ENCODE results near the gene ZFYVE21.

The ZFYVE21 gene

GRCh38 chr14:103731481-103731880 lies 15.9 kb downstream of the ZFYVE21 start:
- H3K36me3 Mint-ChIP-seq (ENCODE audit: low read depth) = peaks cover 6% of the 10 kb centered on the region
- H3K27me3 Mint-ChIP-seq (ENCODE audit: low read depth) = no peaks in the 10 kb centered on the region

GRCh38 chr14:103731916-103732867 lies 16.6 kb downstream of the ZFYVE21 start:
- Mint-ChIP-seq H3K4me3 (no peak overlapping the region), H3K4me1 (ENCODE audit: low read depth) (no peaks in the 10 kb centered on the region), H3K36me3 (ENCODE audit: low read depth) (peaks cover 6% of the 10 kb centered on the region), H3K27ac (no peak overlapping the region), H3K27me3 (ENCODE audit: low read depth) (no peaks in the 10 kb centered on the region), H3K9me3 (no peaks in the 10 kb centered on the region)
- DNase-seq (ENCODE audit: low spot score) = no peak

More at GRCh38 chr14:103731481-103731880, 15.9 kb downstream of the ZFYVE21 start:
- no peak for DNase-seq (ENCODE audit: low spot score)
- Mint-ChIP-seq H3K4me1 (ENCODE audit: low read depth) (no peaks in the 10 kb centered on the region), H3K27ac (no peak overlapping the region), H3K9me3 (no peaks in the 10 kb centered on the region), H3K4me3 (no peak overlapping the region)

- no peaks in the 10 kb centered on the region for H3K9me3 Mint-ChIP-seq
- no peak overlapping the region for H3K4me3 Mint-ChIP-seq
- no peaks in the 10 kb centered on the region for H3K4me1 Mint-ChIP-seq (ENCODE audit: low read depth)
- DNase-seq (ENCODE audit: low spot score) = no peak
- no peaks in the 10 kb centered on the region for H3K27me3 Mint-ChIP-seq (ENCODE audit: low read depth)
- H3K27ac Mint-ChIP-seq = no peak overlapping the region
- H3K36me3 Mint-ChIP-seq (ENCODE audit: low read depth) = peaks cover 6% of the 10 kb centered on the region
Measured at GRCh38 chr14:103732868-103733620, 17.4 kb downstream of the ZFYVE21 start.

GRCh38 chr14:103733651-103734050 lies 18.0 kb downstream of the ZFYVE21 start:
- Mint-ChIP-seq H3K4me1 (ENCODE audit: low read depth) (no peaks in the 10 kb centered on the region), H3K9me3 (no peaks in the 10 kb centered on the region), H3K27ac (no peak overlapping the region), H3K36me3 (ENCODE audit: low read depth) (peaks cover 6% of the 10 kb centered on the region), H3K27me3 (ENCODE audit: low read depth) (no peaks in the 10 kb centered on the region), H3K4me3 (no peak overlapping the region)
- no peak for DNase-seq (ENCODE audit: low spot score)

GRCh38 chr14:103734081-103734888 lies 18.7 kb downstream of the ZFYVE21 start:
- H3K4me3 Mint-ChIP-seq = no peak overlapping the region
- no peak for DNase-seq (ENCODE audit: low spot score)
- H3K27ac Mint-ChIP-seq = no peak overlapping the region
- no peaks in the 10 kb centered on the region for H3K9me3 Mint-ChIP-seq
- no peaks in the 10 kb centered on the region for H3K27me3 Mint-ChIP-seq (ENCODE audit: low read depth)
- peaks cover 6% of the 10 kb centered on the region for H3K36me3 Mint-ChIP-seq (ENCODE audit: low read depth)
- H3K4me1 Mint-ChIP-seq (ENCODE audit: low read depth) = no peaks in the 10 kb centered on the region

- Mint-ChIP-seq H3K27me3 (ENCODE audit: low read depth) (no peaks in the 10 kb centered on the region), H3K4me1 (ENCODE audit: low read depth) (no peaks in the 10 kb centered on the region), H3K36me3 (ENCODE audit: low read depth) (peaks cover 3% of the 10 kb centered on the region), H3K4me3 (no peak overlapping the region), H3K27ac (no peak overlapping the region), H3K9me3 (no peaks in the 10 kb centered on the region)
- DNase-seq (ENCODE audit: low spot score) = no peak
Measured at GRCh38 chr14:103735022-103735421, 19.4 kb downstream of the ZFYVE21 start.

- Mint-ChIP-seq H3K9me3 (no peaks in the 10 kb centered on the region), H3K27ac (no peak overlapping the region), H3K4me3 (no peak overlapping the region), H3K4me1 (ENCODE audit: low read depth) (no peaks in the 10 kb centered on the region), H3K36me3 (ENCODE audit: low read depth) (peaks cover 3% of the 10 kb centered on the region), H3K27me3 (ENCODE audit: low read depth) (no peaks in the 10 kb centered on the region)
- DNase-seq (ENCODE audit: low spot score) = no peak
Measured at GRCh38 chr14:103735439-103735814, 19.8 kb downstream of the ZFYVE21 start.

- Mint-ChIP-seq H3K4me3 (no peak overlapping the region), H3K36me3 (ENCODE audit: low read depth) (peaks cover 3% of the 10 kb centered on the region), H3K27ac (no peak overlapping the region), H3K27me3 (ENCODE audit: low read depth) (no peaks in the 10 kb centered on the region), H3K4me1 (ENCODE audit: low read depth) (no peaks in the 10 kb centered on the region), H3K9me3 (no peaks in the 10 kb centered on the region)
- no peak for DNase-seq (ENCODE audit: low spot score)
Measured at GRCh38 chr14:103735815-103736545, 20.4 kb downstream of the ZFYVE21 start.

- no peak overlapping the region for H3K4me3 Mint-ChIP-seq
- DNase-seq (ENCODE audit: low spot score) = no peak
- H3K36me3 Mint-ChIP-seq (ENCODE audit: low read depth) = peaks cover 3% of the 10 kb centered on the region
- no peaks in the 10 kb centered on the region for H3K4me1 Mint-ChIP-seq (ENCODE audit: low read depth)
- no peaks in the 10 kb centered on the region for H3K9me3 Mint-ChIP-seq
- H3K27ac Mint-ChIP-seq = no peak overlapping the region
- H3K27me3 Mint-ChIP-seq (ENCODE audit: low read depth) = no peaks in the 10 kb centered on the region
Measured at GRCh38 chr14:103736546-103737431, 21.2 kb downstream of the ZFYVE21 start.

- Mint-ChIP-seq H3K9me3 (no peaks in the 10 kb centered on the region), H3K27ac (no peak overlapping the region), H3K4me3 (no peak overlapping the region), H3K36me3 (ENCODE audit: low read depth) (peaks cover 3% of the 10 kb centered on the region), H3K4me1 (ENCODE audit: low read depth) (no peaks in the 10 kb centered on the region), H3K27me3 (ENCODE audit: low read depth) (no peaks in the 10 kb centered on the region)
- DNase-seq (ENCODE audit: low spot score) = no peak
Measured at GRCh38 chr14:103737432-103738045, 21.9 kb downstream of the ZFYVE21 start.

GRCh38 chr14:103738166-103738565 lies 22.6 kb downstream of the ZFYVE21 start:
- H3K4me3 Mint-ChIP-seq = no peak overlapping the region
- H3K9me3 Mint-ChIP-seq = no peaks in the 10 kb centered on the region
- H3K4me1 Mint-ChIP-seq (ENCODE audit: low read depth) = no peaks in the 10 kb centered on the region
- H3K36me3 Mint-ChIP-seq (ENCODE audit: low read depth) = no peaks in the 10 kb centered on the region
- H3K27me3 Mint-ChIP-seq (ENCODE audit: low read depth) = no peaks in the 10 kb centered on the region
- DNase-seq (ENCODE audit: low spot score) = no peak
- no peak overlapping the region for H3K27ac Mint-ChIP-seq

- Mint-ChIP-seq H3K27ac (no peak overlapping the region), H3K4me3 (no peak overlapping the region), H3K4me1 (ENCODE audit: low read depth) (no peaks in the 10 kb centered on the region), H3K36me3 (ENCODE audit: low read depth) (no peaks in the 10 kb centered on the region), H3K27me3 (ENCODE audit: low read depth) (no peaks in the 10 kb centered on the region), H3K9me3 (no peaks in the 10 kb centered on the region)
- no peak for DNase-seq (ENCODE audit: low spot score)
Measured at GRCh38 chr14:103738701-103739451, 23.3 kb downstream of the ZFYVE21 start.
